GM21786 (cell line): Measurements from ENCODE around the gene SIPA1L3.

ENCODE experiments used
- ATAC-seq: cut with Tn5 transposase; IDR thresholded peaks from one replicate; pipeline ENCODE4 v1.9.1; 2021; ENCODE audit not compliant: unreplicated experiment

Gene SIPA1L3

GRCh38 chr19:37972803-37973202 is 65.8 kb downstream of the SIPA1L3 start:
- no peak for ATAC-seq

GRCh38 chr19:37973666-37974065 is 66.7 kb downstream of the SIPA1L3 start:
- ATAC-seq, result no peak

DNA sequence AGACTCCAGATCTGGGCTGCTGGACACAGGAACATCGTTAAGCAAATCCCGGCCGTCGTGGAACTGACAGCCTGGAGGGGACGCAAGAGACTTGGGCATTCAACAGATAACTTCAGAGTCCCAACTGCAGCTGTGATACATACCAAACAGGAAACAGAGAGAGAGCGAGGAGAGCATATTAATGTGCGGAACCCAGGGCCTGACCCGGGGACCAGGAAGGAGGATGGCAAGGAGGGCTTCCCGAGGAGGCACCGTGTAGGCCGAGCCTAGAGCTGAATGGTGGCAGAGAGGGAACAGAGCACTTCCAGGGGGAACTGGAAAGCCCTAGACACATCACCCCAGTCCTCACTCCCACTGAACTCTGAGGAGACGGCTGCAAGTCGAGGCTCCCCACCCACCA is 68.1 kb downstream of the SIPA1L3 start:
- ATAC-seq, result no peak

- no peak for ATAC-seq
Measured at GRCh38 chr19:37975596-37976515, 68.8 kb downstream of the SIPA1L3 start.

- ATAC-seq, result no peak
Measured at GRCh38 chr19:37977391-37977790, 70.4 kb downstream of the SIPA1L3 start.

GRCh38 chr19:37977992-37978391 is 71.0 kb downstream of the SIPA1L3 start:
- ATAC-seq, result no peak

DNA sequence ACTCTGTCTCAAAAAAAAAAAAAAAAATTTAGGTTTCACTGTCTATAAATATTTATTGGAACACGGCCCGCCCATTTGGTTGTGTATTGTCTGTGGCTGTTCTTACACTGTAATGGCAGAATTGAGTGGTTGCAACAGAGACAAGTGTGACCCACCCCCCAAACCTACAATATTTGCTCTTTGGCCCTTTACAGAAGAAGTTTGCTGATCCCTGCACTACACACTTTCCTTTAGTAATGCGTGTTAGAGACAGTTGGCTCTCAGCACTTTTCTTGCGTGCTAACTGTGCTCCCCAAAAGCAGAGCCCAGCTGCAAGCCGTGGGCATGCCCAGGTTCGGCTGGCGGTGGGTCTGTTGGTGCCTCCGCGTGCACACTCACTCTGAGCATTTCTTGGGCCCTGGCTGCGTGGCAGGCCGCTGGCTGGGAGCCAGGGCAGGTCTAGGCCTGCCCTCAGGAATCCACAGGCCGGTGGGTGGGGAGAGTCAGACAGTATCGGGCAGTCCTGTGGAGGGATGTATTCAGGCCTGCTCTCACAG is 72.6 kb downstream of the SIPA1L3 start:
- ATAC-seq, result no peak

DNA sequence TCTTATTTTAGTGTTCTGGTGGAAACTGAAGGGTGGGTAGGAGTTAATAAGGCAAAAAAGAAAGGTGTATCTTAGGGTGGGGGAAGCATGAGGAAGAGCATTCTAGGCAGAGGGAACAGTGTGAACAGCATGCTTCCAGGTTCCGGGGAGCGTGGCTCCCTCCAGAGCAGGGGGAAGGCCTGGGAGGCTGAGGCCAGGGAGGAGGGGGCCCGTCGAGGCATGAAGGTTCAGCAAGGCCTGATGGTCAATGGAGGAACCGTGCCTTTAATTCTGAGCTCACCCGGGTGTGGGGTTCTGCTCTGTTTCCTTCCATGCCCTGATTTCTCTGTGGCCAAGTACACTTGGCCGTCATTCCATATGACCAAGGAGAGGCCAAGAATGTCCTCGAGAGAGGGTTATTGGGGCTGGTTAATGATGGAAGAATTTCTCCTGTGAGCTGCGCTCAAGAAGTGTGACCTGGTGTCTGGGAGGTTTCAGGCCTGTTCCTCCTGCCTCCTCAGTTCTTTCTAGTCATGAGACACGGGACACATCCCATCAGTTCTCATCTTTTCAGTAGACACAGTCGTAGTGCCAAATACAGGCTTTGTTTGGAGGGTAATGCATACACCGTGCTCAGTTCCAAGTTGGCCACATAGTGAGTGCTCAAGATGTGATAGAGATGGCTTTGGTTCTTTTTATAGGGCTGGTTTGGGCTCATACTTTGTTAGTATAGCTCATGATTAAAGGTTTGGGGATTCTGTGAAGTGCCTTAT is 73.6 kb downstream of the SIPA1L3 start:
- ATAC-seq, result no peak

- no peak for ATAC-seq
Measured at GRCh38 chr19:37981785-37982475, 74.9 kb downstream of the SIPA1L3 start.

DNA sequence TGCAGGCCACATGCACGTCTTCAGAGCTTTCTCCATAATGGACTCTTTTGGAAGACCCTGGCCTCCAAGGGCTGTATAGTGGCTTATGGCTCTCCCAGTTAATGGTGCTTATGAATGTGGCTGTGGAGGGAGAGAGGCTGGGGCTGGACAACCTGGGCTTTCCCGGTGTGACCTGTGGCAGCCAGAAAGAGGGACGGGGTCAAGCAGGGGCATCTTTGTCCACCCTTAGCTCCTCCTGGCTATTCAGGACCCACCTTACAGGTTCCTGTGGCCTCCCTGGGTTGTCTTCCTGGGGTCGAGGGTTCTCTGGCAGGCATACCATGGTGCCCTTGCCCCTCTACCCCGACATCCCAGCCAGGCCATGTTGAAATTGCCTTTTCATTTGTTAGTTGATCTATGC is 75.6 kb downstream of the SIPA1L3 start:
- no peak for ATAC-seq

DNA sequence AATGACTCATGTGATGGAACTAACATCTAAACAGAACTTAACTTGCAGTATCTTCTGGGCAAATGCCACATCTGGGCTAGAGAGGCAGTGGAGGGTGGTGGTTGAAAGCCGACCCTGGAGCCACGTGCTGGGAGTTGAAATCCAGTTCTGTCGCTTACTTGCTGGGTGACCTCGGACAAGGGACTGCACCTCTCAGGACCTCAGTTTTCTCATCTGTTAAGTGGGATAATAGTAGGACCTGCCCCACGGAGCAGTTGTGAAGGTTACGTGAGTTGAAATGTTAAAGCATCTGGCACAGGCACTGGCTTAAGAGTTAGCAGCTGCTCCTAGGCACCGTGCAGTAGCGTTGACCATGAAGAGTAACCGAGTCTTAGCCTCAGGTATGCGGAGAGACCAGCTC is 76.1 kb downstream of the SIPA1L3 start:
- no peak for ATAC-seq

- no peak for ATAC-seq
Measured at GRCh38 chr19:37983916-37984315, 76.9 kb downstream of the SIPA1L3 start.

- ATAC-seq, result no peak
Measured at GRCh38 chr19:37986048-37986750, 79.2 kb downstream of the SIPA1L3 start.

DNA sequence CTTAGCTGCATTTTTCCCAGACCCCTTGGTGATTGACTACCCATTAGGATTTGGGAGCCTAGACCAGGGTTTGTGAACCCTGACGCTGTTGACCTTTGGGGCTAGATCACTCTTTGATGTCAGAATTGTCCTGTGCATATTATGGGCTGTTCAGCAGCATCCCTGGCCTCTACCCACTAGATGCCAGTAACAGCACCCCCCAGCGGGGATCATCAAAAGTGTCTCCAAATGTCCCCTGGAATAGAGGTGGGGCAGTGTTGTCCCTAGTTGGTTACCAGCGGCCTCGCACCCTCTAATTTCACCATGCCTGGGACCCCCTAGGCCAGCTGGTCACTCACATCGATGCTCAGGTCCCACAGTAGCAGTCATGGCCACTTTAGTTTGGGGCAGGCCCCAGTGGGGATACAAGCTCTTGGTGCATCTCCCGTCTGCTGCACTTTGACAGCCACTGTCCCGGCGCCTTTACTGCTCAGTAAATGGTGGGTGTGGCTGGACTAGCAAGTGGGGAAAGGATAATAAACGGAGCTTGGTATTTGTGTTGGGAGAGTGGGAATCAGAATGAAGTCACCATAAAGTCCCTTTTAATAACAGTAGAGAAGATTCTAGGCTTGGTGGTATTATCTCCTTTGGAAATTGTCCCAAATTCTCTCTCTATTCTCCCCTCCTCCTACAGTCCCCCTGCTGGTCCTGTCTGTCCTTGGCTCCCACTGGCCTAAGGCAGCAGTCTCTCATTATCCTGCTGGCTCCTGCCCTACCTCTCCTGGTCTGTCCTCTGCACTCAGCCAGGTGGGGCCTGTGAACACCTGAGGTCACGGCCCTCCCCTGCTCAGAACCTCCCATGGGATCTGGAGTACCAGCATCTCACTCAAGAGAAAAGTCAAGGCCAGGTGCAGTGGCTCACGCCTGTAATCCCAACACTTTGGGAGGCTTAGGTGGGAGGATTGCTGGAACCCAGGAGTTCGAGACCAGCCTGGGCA is 80.6 kb downstream of the SIPA1L3 start:
- ATAC-seq, result no peak

GRCh38 chr19:37988758-37989635 is 82.0 kb downstream of the SIPA1L3 start:
- no peak for ATAC-seq

- no peak for ATAC-seq
Measured at GRCh38 chr19:37989855-37990254, 82.8 kb downstream of the SIPA1L3 start.

DNA sequence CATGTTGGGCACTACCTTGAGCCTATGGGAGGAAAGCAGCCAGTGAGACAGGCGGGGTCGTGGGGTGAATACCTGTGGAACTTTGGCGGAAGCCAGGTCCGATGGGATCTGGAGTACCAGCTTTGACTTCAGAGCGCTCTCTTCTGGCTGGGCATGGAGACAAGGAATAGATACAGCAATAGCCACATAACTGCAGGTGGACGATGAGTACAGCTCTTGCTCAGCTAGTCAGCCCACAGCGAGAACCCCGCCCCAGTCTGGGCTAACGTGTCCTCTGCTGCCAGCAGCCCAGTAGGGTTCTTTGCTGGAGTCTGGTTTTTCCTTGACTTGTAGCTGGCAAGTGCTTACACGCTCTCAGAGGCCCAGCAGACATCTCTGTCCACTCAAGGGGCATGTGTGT is 83.4 kb downstream of the SIPA1L3 start:
- ATAC-seq, result no peak

- no peak for ATAC-seq
Measured at GRCh38 chr19:37991176-37991835, 84.3 kb downstream of the SIPA1L3 start.
